B cell (primary cell): ENCODE results near the gene DOCK3. TPM values are rescaled to one million over a fixed set of nuclear protein-coding genes. Genes with fewer than 3 reads are reported as not detected.
"Not testable (repeated sequence)": the region's sequence is repeated elsewhere in the genome, so short reads cannot be mapped to it uniquely, and the experiment has no call there.

Experiments
- ATAC-seq: fragments of 200-7000 bp; cut with Tn5 transposase; one replicate; pipeline ENCODE4 v1.10.0; 2021; ENCODE audit warnings: low read depth, mild to moderate bottlenecking, moderate number of reproducible peaks, moderate library complexity
- CTCF ChIA-PET: fragments of 350-600 bp; sonication (Branson Sonifier 250); formaldehyde crosslinking; loops from one replicate; lab custom pipeline; 2021; ENCODE audit warnings: antibody characterized with exemption, inconsistent platforms; lab: Charles Lee
- POLR2A ChIA-PET: fragments of 350-600 bp; sonication (Branson Sonifier 250); formaldehyde crosslinking; loops from one replicate; lab custom pipeline; 2021; ENCODE audit warnings: antibody characterized with exemption; lab: Charles Lee
- DNase-seq: peaks from one replicate; pipeline ENCODE4 v3.0.0; 2013
- H2AFZ ChIP-seq: 2 replicates; pipeline ENCODE4 v1.6.1; 2012; ENCODE audit warnings: mild to moderate bottlenecking, low read depth, low read length; ENCODE audit not compliant: insufficient read depth, poor library complexity, severe bottlenecking
- H3K27ac ChIP-seq, 2 donors: 1 replicate in 1 of 2; 2 replicates in 1 of 2; pipeline ENCODE4 v1.5.1; 2012 to 2013; ENCODE audit warnings: low read length in 2 of 2, mild to moderate bottlenecking in 2 of 2, moderate library complexity in 1 of 2
- H3K27me3 ChIP-seq, 4 experiments: fragments of 200-600 bp in 1 of 4; sonication (generic) in 1 of 4; replicated peaks in 1 of 4; 1 replicate in 2 of 4; 2 replicates in 2 of 4; pipeline versions ENCODE4 v1.6.1 to v1.7.0; 2013 to 2016; ENCODE audit warnings: low read length in 3 of 4, mild to moderate bottlenecking in 2 of 4, mixed read lengths in 1 of 4, moderate library complexity in 1 of 4; ENCODE audit not compliant: insufficient read depth in 4 of 4, control insufficient read depth in 3 of 4; ENCODE audit errors: control extremely low read depth in 1 of 4
- H3K36me3 ChIP-seq, 2 experiments: replicated peaks in 1 of 2; 1 replicate in 1 of 2; 2 replicates in 1 of 2; pipeline versions ENCODE4 v1.6.1 to v1.7.1; 2013; ENCODE audit warnings: low read length in 1 of 2; ENCODE audit not compliant: insufficient read depth in 2 of 2, control insufficient read depth in 1 of 2; ENCODE audit errors: control extremely low read depth in 1 of 2, extremely low read depth in 1 of 2
- H3K4me1 ChIP-seq, 2 donors: fragments of 200-600 bp in 1 of 2; sonication (generic) in 1 of 2; 1 replicate in 1 of 2; 2 replicates in 1 of 2; pipeline versions ENCODE4 v1.5.1 to v1.6.1; 2013 to 2017; ENCODE audit warnings: low read length in 2 of 2; ENCODE audit not compliant: control insufficient read depth in 2 of 2, insufficient read depth in 2 of 2
- H3K4me2 ChIP-seq: replicated peaks from 2 replicates; pipeline ENCODE3; 2012; ENCODE audit warnings: mild to moderate bottlenecking, low read depth, low read length; ENCODE audit not compliant: poor library complexity, severe bottlenecking
- H3K4me3 ChIP-seq, 5 experiments: fragments of 200-600 bp in 1 of 5; sonication (generic) in 1 of 5; 1 replicate in 3 of 5; 2 replicates in 2 of 5; pipeline versions ENCODE4 v1.5.1 to v1.7.0; 2011 to 2016; ENCODE audit warnings: low read length in 4 of 5, mild to moderate bottlenecking in 4 of 5, low read depth in 2 of 5, control low read depth in 1 of 5, moderate library complexity in 1 of 5; ENCODE audit not compliant: insufficient read depth in 1 of 5; ENCODE audit errors: control extremely low read depth in 1 of 5, extremely low read depth in 1 of 5
- H3K79me2 ChIP-seq: fragments of 200-600 bp; sonication (generic); one replicate; pipeline ENCODE4 v1.6.0; 2016; ENCODE audit warnings: low read length; ENCODE audit not compliant: control insufficient read depth, insufficient read depth
- H3K9ac ChIP-seq: fragments of 200-600 bp; sonication (generic); 2 replicates; pipeline ENCODE4 v1.6.1; 2017; ENCODE audit warnings: mild to moderate bottlenecking, low read length, moderate library complexity
- H3K9me3 ChIP-seq, 3 donors: one replicate each; pipeline versions ENCODE4 v1.6.1 to v1.7.1; 2013; ENCODE audit warnings: low read length in 2 of 3; ENCODE audit not compliant: control insufficient read depth in 2 of 3, insufficient read depth in 1 of 3; ENCODE audit errors: control extremely low read depth in 1 of 3
- H4K20me1 ChIP-seq: 2 replicates; pipeline ENCODE4 v1.6.0; 2012; ENCODE audit warnings: mild to moderate bottlenecking, low read length; ENCODE audit not compliant: insufficient read depth, control insufficient read depth, poor library complexity, severe bottlenecking
- H3K27ac Mint-ChIP-seq: one replicate; pipeline ENCODE4 v1.8.0; 2021; ENCODE audit warnings: mixed read lengths
- H3K27me3 Mint-ChIP-seq: one replicate; pipeline ENCODE4 v1.8.0; 2021; ENCODE audit warnings: mixed read lengths
- H3K4me1 Mint-ChIP-seq: one replicate; pipeline ENCODE4 v1.8.0; 2021; ENCODE audit warnings: mixed read lengths
- H3K4me3 Mint-ChIP-seq: one replicate; pipeline ENCODE4 v1.8.0; 2021; ENCODE audit warnings: mixed read lengths
- H3K9me3 Mint-ChIP-seq: one replicate; pipeline ENCODE4 v1.8.0; 2022; ENCODE audit warnings: mixed read lengths; ENCODE audit not compliant: insufficient read depth
- CTCF ChIP-seq: fragments of 200-600 bp; IDR thresholded peaks from one replicate; pipeline ENCODE4 v1.8.0; 2022; ENCODE audit warnings: antibody characterized with exemption, mild to moderate bottlenecking
- EZH2 ChIP-seq: IDR thresholded peaks from 2 replicates; pipeline ENCODE4 v1.6.1; 2012; ENCODE audit warnings: borderline replicate concordance, low read depth, mild to moderate bottlenecking, moderate library complexity, low read length; ENCODE audit not compliant: insufficient read depth, poor library complexity, severe bottlenecking
- WGBS: methylation state at CpG from one replicate; pipeline ENCODE4 v1.1.5; 2013; ENCODE audit warnings: missing lambda C conversion rate; ENCODE audit not compliant: insufficient coverage; 5-methylcytosine and 5-hydroxymethylcytosine counted together
- intact Hi-C: fragments of 100-400 bp; cut with micrococcal nuclease; formaldehyde crosslinking; loops from one replicate; pipeline ENCODE4 v1.10.0; 2022
- polyA plus RNA-seq: library from polyadenylated mRNA; depleted of rRNA; stranded (reverse); fragments of >200 nt; gene quantifications from 2 replicates; pipeline ENCODE4 v1.2.3, GENCODE V29; 2012
- total RNA-seq, 2 donors: library from RNA; stranded (reverse); fragments of 120-200 nt in 1 of 2; gene quantifications; 1 replicate in 1 of 2; 2 replicates in 1 of 2; pipeline versions ENCODE4 v1.2.3 to v1.2.4, GENCODE V29; 2013 to 2022

The DOCK3 gene
- total and polyA plus RNA-seq, 2 donors (not counting 1 experiment from before 2014, with no cell fraction given) = 0.06 to 0.30 TPM

DNA sequence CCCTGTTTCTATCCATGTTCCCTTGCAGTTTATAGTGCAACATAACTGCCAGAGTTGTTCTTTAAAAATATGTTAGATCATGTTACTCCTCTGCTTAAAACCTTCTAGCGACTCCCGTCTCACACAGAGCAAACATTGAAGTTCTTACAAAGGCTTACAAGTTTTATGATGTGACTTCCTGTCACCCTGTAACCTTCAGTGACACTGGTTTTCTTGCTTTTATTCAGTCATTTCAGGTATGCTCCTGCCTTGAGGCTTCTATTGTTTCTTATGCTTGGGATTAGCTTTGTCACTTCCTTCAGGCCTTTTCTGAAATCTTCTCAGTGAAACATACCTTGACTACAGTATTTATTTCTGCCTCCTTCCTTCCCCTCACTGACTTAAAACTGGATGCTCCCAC, 252.1 kb downstream of the DOCK3 start:
- intact Hi-C loops = no loop called here
- no peak overlapping the region for H2AFZ ChIP-seq
- H3K79me2 ChIP-seq = no peaks in the 10 kb centered on the region
- no peaks in the 10 kb centered on the region for H3K4me1 ChIP-seq
- H3K27me3 ChIP-seq = no peaks in the 10 kb centered on the region
- no peak for TF ChIP-seq CTCF
- TF ChIP-seq EZH2 = no peak
- no peak overlapping the region for H3K4me2 ChIP-seq
- no peak overlapping the region for H3K9ac ChIP-seq
- Mint-ChIP-seq H3K27ac (no peak overlapping the region), H3K9me3 (no peaks in the 10 kb centered on the region), H3K27me3 (peaks cover 48% of the 10 kb centered on the region), H3K4me3 (no peak overlapping the region), H3K4me1 (no peaks in the 10 kb centered on the region)
- CTCF ChIA-PET = no interaction called here
- POLR2A ChIA-PET = no interaction called here
- peaks cover 0 to 7% (median 0%) of the 10 kb centered on the region in 3 donors for H3K9me3 ChIP-seq
- no peaks in the 10 kb centered on the region for H4K20me1 ChIP-seq
- ATAC-seq (no peak), DNase-seq (no peak)
- H3K36me3 ChIP-seq = no peaks in the 10 kb centered on the region
- WGBS = no CpG with 5 or more reads among the region's 2 CpGs
- no peak overlapping the region for H3K27ac ChIP-seq
- H3K4me3 ChIP-seq = no peak overlapping the region

- 91% methylated on average over 16 of the region's 20 CpGs for WGBS
- H3K4me3 Mint-ChIP-seq = no peak overlapping the region
- Histone ChIP-seq H3K79me2 (no peaks in the 10 kb centered on the region), H3K9ac (no peak overlapping the region), H3K36me3 (no peaks in the 10 kb centered on the region), H3K9me3 (peaks cover 0 to 3% (median 2%) of the 10 kb centered on the region in 3 donors), H3K27ac (no peak overlapping the region), H4K20me1 (no peaks in the 10 kb centered on the region), H3K4me3 (no peak overlapping the region), H3K27me3 (peaks cover 0 to 7% (median 3%) of the 10 kb centered on the region in 4 experiments), H2AFZ (no peak overlapping the region), H3K4me1 (no peaks in the 10 kb centered on the region), H3K4me2 (no peak overlapping the region)
- no peak for TF ChIP-seq CTCF
- no peak for TF ChIP-seq EZH2
- H3K27me3 Mint-ChIP-seq = peaks cover 51% of the 10 kb centered on the region
- intact Hi-C loops = no loop called here
- ATAC-seq = no peak
- H3K4me1 Mint-ChIP-seq = no peaks in the 10 kb centered on the region
- POLR2A ChIA-PET = no interaction called here
- peaks cover 5% of the 10 kb centered on the region for H3K9me3 Mint-ChIP-seq
- CTCF ChIA-PET = no interaction called here
- no peak for DNase-seq
- no peak overlapping the region for H3K27ac Mint-ChIP-seq
These were observed 255.9 kb downstream of the DOCK3 start for GRCh38 chr3:50930371-50931208.

GRCh38 chr3:50932918-50933317, 258.2 kb downstream of the DOCK3 start:
- DNase-seq, H3K4me1 ChIP-seq, H3K4me2 ChIP-seq, ATAC-seq, H3K9ac ChIP-seq, H3K4me3 Mint-ChIP-seq, H3K4me1 Mint-ChIP-seq, POLR2A ChIA-PET, H3K79me2 ChIP-seq, H3K9me3 Mint-ChIP-seq, H2AFZ ChIP-seq, H3K4me3 ChIP-seq, H3K9me3 ChIP-seq, intact Hi-C loops, H3K27ac ChIP-seq, H4K20me1 ChIP-seq, H3K36me3 ChIP-seq, CTCF ChIA-PET, H3K27ac Mint-ChIP-seq: not testable (repeated sequence)
- WGBS = 92% methylated on average over 2 of the region's 2 CpGs
- H3K27me3 Mint-ChIP-seq = peaks cover 51% of the 10 kb centered on the region
- peaks cover 0 to 11% (median 4%) of the 10 kb centered on the region in 4 experiments for H3K27me3 ChIP-seq
